ENCODE results near the gene CSKMT. TPM values are rescaled to one million over a fixed set of nuclear protein-coding genes. Genes with fewer than 3 reads are reported as not detected.

The CSKMT gene
- total RNA-seq, 4 donors from 2014 or later, result 9.1 to 13.5 (median 9.2) TPM; not detected in 1

DNA sequence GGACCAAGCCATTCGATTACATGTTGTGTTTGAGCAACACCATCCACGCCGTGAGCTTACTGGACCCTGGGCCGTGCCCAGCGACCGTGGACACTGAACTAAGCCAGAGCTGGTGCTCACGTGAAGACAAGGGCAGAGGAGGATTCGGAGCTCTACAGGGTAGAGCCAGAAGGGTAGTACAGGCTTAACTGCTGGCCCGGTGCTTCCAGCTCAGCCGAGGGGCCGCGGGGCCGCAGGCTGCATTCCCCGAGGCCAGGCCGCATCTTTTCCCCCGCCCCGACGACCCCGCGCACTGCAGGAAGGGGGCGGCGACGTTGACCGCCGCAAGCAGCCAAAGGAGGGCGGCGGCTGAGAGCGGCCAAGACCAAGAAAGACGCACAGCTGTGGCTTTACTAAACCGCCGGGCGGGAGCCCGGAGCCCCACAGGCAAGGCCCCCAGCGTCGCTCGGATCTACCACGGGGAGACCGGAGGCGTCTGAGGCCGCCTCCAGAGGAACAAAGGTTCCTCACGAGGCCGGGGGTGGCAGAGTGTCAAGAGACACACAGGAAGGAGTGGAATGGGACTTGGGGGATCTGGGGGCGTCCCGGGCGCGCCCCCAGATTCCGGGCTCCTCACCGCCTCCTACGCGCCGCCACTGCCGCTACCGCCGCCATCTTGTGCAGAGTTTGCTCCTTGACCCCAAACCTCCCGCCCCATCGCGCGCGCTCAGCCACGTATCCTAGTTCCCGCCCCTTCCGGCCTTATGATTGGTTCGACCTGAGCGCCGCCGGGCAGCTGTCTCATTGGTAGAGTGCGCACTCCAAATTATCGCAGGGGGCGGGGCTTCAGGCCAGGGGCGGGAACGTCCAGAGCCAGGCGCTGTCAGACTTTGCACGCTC lies 18.9 kb upstream of the CSKMT start, which contains the start of gene GANAB:
Gene GANAB (minus strand): TSS at position 668 of the 879 bp plus-strand sequence. CDS start 14 bp downstream, at position 654.
- H3K27ac ChIP-seq, result peak within 1 kb of the TSS; percentile 79 to 93 (median 92)
- H3K27me3 ChIP-seq, result no peaks in the 10 kb centered on the region
- no peaks in the 10 kb centered on the region for H3K9me3 ChIP-seq
- TF ChIP-seq, protein P1, sequence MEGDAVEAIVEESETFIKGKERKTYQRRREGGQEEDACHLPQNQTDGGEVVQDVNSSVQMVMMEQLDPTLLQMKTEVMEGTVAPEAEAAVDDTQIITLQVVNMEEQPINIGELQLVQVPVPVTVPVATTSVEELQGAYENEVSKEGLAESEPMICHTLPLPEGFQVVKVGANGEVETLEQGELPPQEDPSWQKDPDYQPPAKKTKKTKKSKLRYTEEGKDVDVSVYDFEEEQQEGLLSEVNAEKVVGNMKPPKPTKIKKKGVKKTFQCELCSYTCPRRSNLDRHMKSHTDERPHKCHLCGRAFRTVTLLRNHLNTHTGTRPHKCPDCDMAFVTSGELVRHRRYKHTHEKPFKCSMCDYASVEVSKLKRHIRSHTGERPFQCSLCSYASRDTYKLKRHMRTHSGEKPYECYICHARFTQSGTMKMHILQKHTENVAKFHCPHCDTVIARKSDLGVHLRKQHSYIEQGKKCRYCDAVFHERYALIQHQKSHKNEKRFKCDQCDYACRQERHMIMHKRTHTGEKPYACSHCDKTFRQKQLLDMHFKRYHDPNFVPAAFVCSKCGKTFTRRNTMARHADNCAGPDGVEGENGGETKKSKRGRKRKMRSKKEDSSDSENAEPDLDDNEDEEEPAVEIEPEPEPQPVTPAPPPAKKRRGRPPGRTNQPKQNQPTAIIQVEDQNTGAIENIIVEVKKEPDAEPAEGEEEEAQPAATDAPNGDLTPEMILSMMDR (IDR thresholded peaks at IDR 0.05), result no peak
- peak; percentile 83 to 89 for TF ChIP-seq POLR2A (IDR thresholded peaks at IDR 0.05)
- peaks cover 0 to 22% (median 6%) of the 10 kb centered on the region in 4 donors for H3K4me1 ChIP-seq
- DNase-seq, result peak; percentile 100
- peaks cover 0 to 45% (median 0%) of the 10 kb centered on the region in 3 donors for H3K36me3 ChIP-seq
- H3K4me3 ChIP-seq, result peak within 1 kb of the TSS; percentile 68 to 99 (median 90)

DNA sequence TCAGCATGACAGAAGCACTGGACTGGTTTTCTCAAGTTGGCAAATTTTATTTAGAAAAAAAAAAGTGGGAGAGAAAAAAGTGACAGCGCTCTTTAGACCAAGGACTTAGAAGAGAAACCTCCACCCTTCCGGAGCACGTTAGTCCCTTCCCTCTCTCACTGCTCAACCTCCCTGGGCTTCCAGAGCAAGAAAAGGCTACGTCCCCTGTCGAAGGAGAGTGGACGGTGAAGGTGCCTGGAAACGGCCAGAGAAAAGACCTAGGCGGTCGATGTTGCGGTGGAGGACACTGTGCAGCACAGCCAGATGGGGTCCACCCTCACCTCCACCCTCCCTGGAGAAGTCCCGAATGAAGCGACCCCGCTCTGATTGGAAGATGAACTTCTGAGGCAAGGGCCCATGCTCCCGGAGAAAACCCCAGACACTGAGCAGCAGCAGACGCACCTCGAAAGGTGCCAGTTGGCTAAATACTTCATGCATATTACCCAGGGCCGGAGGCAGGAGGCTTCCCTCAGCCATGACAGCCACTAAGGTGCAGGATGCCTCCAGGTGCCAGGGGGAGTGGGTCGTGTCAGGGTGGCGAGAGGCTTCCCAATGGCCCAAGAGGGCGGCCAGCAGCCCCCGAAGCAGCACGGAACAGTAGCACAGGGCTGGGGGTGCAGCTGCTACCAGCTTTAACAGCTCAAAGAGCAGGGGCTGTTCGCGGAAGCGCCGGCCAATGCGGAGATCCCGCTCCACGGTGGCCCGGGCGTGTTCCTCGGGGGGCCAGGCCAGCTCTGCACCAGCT lies 18.1 kb upstream of the CSKMT start:
- no peak for TF ChIP-seq POLR2A (IDR thresholded peaks at IDR 0.05)
- TF ChIP-seq, protein P1 (IDR thresholded peaks at IDR 0.05), result no peak
- Histone ChIP-seq H3K27me3 (no peaks in the 10 kb centered on the region), H3K4me1 (peaks cover 0 to 30% (median 10%) of the 10 kb centered on the region in 4 donors), H3K36me3 (peaks cover 0 to 45% (median 0%) of the 10 kb centered on the region in 3 donors), H3K9me3 (no peaks in the 10 kb centered on the region), H3K4me3 (peak overlapping the region in 2 of 4 donors; percentile 96 to 99), H3K27ac (peak overlapping the region in 2 of 4 donors; percentile 39 to 93)
- DNase-seq, result no peak

DNA sequence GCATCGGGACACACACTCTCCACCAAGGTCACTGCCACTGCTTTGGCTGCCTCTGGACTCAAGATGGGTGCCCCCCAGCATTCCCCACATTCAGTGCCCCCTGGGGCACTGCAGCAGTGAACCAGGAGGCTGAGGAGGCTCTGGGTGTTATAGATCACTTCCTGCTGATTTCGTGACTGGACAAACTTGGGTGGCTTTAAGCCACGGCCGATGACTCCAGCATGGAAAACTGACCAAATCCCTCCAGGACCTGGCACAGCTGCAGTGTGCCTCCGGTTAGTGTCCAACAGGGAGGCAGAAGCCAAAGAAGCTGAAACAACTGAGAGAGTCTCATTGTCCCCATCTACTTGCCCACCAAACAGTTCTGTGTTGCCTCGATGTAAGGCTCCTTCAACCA lies 17.5 kb upstream of the CSKMT start:
- Histone ChIP-seq H3K27me3 (no peaks in the 10 kb centered on the region), H3K36me3 (peaks cover 0 to 42% (median 0%) of the 10 kb centered on the region in 3 donors), H3K9me3 (no peaks in the 10 kb centered on the region), H3K4me3 (no peak overlapping the region), H3K4me1 (peaks cover 0 to 35% (median 13%) of the 10 kb centered on the region in 4 donors), H3K27ac (no peak overlapping the region)
- DNase-seq, result no peak
- TF ChIP-seq, protein P1 (IDR thresholded peaks at IDR 0.05), result no peak
- TF ChIP-seq POLR2A (IDR thresholded peaks at IDR 0.05), result no peak

DNA sequence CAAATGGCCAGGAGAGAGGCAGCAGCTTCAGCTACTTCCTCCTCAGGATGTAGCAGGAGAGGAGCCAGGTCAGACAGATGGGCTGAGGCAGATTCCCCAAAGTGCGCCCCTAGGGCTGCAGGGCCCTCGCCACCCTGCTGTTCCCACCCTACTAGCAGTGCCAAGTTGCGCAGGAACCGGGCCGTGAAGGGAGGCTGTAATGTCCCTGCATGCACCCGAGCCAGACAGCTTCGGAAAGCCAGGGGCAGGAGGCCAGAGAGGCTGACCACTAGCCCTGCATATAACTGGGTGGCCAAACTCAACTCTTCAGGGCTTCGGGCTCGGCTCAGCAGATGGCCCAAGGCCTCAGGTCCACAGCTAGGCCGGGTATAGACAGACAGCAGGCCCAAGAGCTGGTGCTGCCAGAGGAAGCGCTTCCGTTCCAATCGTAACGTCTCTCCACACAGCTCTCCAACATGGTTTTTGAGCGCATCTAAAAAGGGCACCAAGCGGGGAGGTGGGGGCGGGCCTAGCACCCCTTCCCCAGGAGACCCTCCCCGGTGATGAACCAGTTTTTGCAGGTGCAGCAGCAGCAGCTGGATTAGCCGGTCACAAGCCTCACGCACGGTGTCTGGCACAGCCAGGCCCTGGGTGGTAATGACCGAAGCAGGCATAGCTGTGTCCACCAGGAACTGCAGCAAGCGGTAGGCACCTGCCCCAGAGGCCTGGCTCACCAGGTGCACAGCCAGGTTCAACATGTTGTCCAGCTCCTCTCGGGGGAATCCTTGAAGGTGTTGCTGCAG lies 16.7 kb upstream of the CSKMT start:
- Histone ChIP-seq H3K4me3 (no peak overlapping the region), H3K4me1 (peaks cover 0 to 35% (median 13%) of the 10 kb centered on the region in 4 donors), H3K27ac (no peak overlapping the region), H3K27me3 (no peaks in the 10 kb centered on the region), H3K36me3 (peaks cover 0 to 34% (median 0%) of the 10 kb centered on the region in 3 donors), H3K9me3 (no peaks in the 10 kb centered on the region)
- TF ChIP-seq, protein P1 (IDR thresholded peaks at IDR 0.05), result no peak
- TF ChIP-seq POLR2A (IDR thresholded peaks at IDR 0.05), result no peak
- no peak for DNase-seq

DNA sequence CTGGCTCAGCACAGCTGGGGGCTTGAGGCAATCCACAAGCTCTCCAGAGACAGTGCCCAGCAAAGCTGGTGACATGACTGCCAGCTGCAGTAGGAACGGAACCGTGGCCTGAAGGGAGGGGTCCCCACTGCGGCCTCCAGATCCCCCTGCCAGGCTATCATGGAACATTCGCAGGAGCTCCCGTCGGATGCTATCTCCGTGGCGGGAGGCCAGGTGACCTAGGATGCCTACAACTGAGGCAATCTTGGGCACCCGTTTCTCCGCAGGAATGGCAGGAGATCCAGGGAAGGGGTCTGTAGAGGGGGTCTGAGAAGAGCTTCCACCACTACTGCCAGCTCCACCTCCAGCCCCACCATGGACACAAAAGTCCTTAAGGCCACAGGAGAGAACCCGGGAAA lies 16.1 kb upstream of the CSKMT start:
- peaks cover 0 to 35% (median 13%) of the 10 kb centered on the region in 4 donors for H3K4me1 ChIP-seq
- H3K9me3 ChIP-seq, result no peaks in the 10 kb centered on the region
- H3K4me3 ChIP-seq, result no peak overlapping the region
- TF ChIP-seq, protein P1 (IDR thresholded peaks at IDR 0.05), result no peak
- no peak for TF ChIP-seq POLR2A (IDR thresholded peaks at IDR 0.05)
- peaks cover 0 to 28% (median 0%) of the 10 kb centered on the region in 3 donors for H3K36me3 ChIP-seq
- H3K27ac ChIP-seq, result no peak overlapping the region
- DNase-seq, result no peak
- no peaks in the 10 kb centered on the region for H3K27me3 ChIP-seq

All from Peyer's patch (tissue), 4 donors.